Adrenal gland (tissue), 12 donors: Measurements from ENCODE around the gene CCDC142. TPM values are rescaled to one million over a fixed set of nuclear protein-coding genes. Genes with fewer than 3 reads are reported as not detected.

ENCODE experiments used
- DNase-seq, 7 donors: peaks; one replicate each; pipeline ENCODE4 v3.0.0-alpha.2; 2019 to 2020
- H3K27ac ChIP-seq, 5 donors: fragments of 200-600 bp; sonication (generic) in 4 of 5; 1 replicate in 3 of 5; 2 replicates in 2 of 5; pipeline versions ENCODE4 v1.5.1 to v1.8.0; 2016 to 2020; ENCODE audit warnings: mild to moderate bottlenecking in 1 of 5
- H3K27me3 ChIP-seq: fragments of 200-600 bp; 2 replicates; pipeline ENCODE4 v1.8.0; 2021
- H3K36me3 ChIP-seq, 2 donors: fragments of 200-600 bp; replicated peaks in 1 of 2; 1 replicate in 1 of 2; 2 replicates in 1 of 2; pipeline versions ENCODE4 v1.5.1 to v1.8.0; 2018 to 2022
- H3K4me1 ChIP-seq, 2 donors: fragments of 200-600 bp; replicated peaks in 1 of 2; 1 replicate in 1 of 2; 2 replicates in 1 of 2; pipeline versions ENCODE4 v1.5.1 to v1.8.0; 2018 to 2021
- H3K4me3 ChIP-seq, 4 donors: fragments of 200-600 bp; sonication (generic) in 3 of 4; one replicate each; pipeline ENCODE4 v1.5.1; 2016 to 2018
- H3K9me3 ChIP-seq, 3 donors: fragments of 200-600 bp; sonication (generic) in 1 of 3; replicated peaks in 1 of 3; 1 replicate in 2 of 3; 2 replicates in 1 of 3; pipeline versions ENCODE4 v1.5.1 to v1.8.0; 2016 to 2021
- CTCF ChIP-seq, 6 experiments: fragments of 450-650 bp in 4 of 6; fragments of 200-600 bp in 2 of 6; sonication (generic) in 1 of 6; IDR thresholded peaks; 1 replicate in 5 of 6; 2 replicates in 1 of 6; pipeline versions ENCODE4 v1.5.1 to v1.8.0; 2016 to 2021; ENCODE audit warnings: antibody characterized with exemption in 6 of 6, mild to moderate bottlenecking in 2 of 6, moderate library complexity in 1 of 6
- POLR2A ChIP-seq, 2 donors: fragments of 450-650 bp; IDR thresholded peaks; one replicate each; pipeline ENCODE4 v1.6.1; 2017; ENCODE audit warnings: antibody characterized with exemption in 2 of 2, mild to moderate bottlenecking in 2 of 2, moderate library complexity in 1 of 2
- WGBS, 4 donors: extraction: QIAGEN DNeasy Blood & Tissue Kit in 2 of 4; methylation state at CpG; one replicate each; pipeline versions ENCODE4 v1.1.5 to v1.1.7; 2013 to 2017; 5-methylcytosine and 5-hydroxymethylcytosine counted together
- intact Hi-C, 2 donors: fragments of 100-400 bp; cut with DNase I; formaldehyde crosslinking; loops; one replicate each; pipeline versions ENCODE4 v1.14.1 to v1.15.0; 2022 to 2023
- polyA plus RNA-seq, 3 donors: library from polyadenylated mRNA; stranded (reverse); fragments of 200-250 nt in 2 of 3; fragments of 350-450 nt in 1 of 3; fragmentation: Illumina TruSeq in 1 of 3; extraction: RNeasy Lipid Tissue Mini Kit (QIAGEN cat#74804) in 1 of 3; gene quantifications; one replicate each; pipeline ENCODE4 v1.2.3, GENCODE V29; 2013 to 2014
- total RNA-seq, 9 donors: library from RNA; depleted of rRNA in 4 of 9; stranded (reverse); fragments of >200 nt in 4 of 9; fragments of 120-200 nt in 1 of 9; fragmentation: NEBNext Ultra II Directional in 1 of 9; extraction: Animal tissue kit (Norgen Biotek cat#: 25700) in 1 of 9; gene quantifications; one replicate each; pipeline versions ENCODE4 v1.1.0 to v1.2.4, GENCODE V29; 2013 to 2023
- donor health status: healthy with polysubstance abuse.
- donor health status: Bipolar disorder and iron deficiency.
- donor health status: DM: yes; HTN: yes; CAD: no.
- donor health status: DM: no; HTN: no; CAD: no.
- donor health status: DM: no; HTN: no; CAD: no.
- donor health status: DM: yes; HTN: yes; CAD: no.

CCDC142 gene
- total and polyA plus RNA-seq, 12 donors: 3.2 to 46.0 (median 12.3) TPM

- intact Hi-C loops: loop anchor here in 1 of 2 donors (5.0 kb wide), 1 partner anchor 38 kb away; no protein-coding TSS in a partner anchor
- Histone ChIP-seq H3K27me3 (peaks cover 6% of the 10 kb centered on the region), H3K4me1 (peaks cover 9 to 11% of the 10 kb centered on the region in 2 donors), H3K4me3 (no peak overlapping the region), H3K36me3 (peaks cover 0 to 21% of the 10 kb centered on the region in 2 donors), H3K9me3 (no peaks in the 10 kb centered on the region), H3K27ac (no peak overlapping the region)
- TF ChIP-seq POLR2A (IDR thresholded peaks at IDR 0.05) (no peak), CTCF (IDR thresholded peaks at IDR 0.05) (no peak)
- no peak for DNase-seq
- WGBS, 4 donors: 92 to 99% (median 97%) methylated on average over 10 of the region's 10 CpGs
Observed at GRCh38 chr2:74524955-74525716, 42.3 kb upstream of the CCDC142 start.

- no peak overlapping the region for H3K27ac ChIP-seq
- 53 to 83% (median 76%) methylated on average over 3 to 9 of the region's 9 CpGs for WGBS, 4 donors
- H3K9me3 ChIP-seq: no peaks in the 10 kb centered on the region
- peaks cover 0 to 21% of the 10 kb centered on the region in 2 donors for H3K36me3 ChIP-seq
- no peak overlapping the region for H3K4me3 ChIP-seq
- DNase-seq: no peak
- intact Hi-C loops: no loop called here
- TF ChIP-seq CTCF (IDR thresholded peaks at IDR 0.05) (no peak), POLR2A (IDR thresholded peaks at IDR 0.05) (no peak)
- H3K27me3 ChIP-seq: peaks cover 16% of the 10 kb centered on the region
- peaks cover 8 to 10% of the 10 kb centered on the region in 2 donors for H3K4me1 ChIP-seq
Observed at GRCh38 chr2:74524005-74524404, 41.2 kb upstream of the CCDC142 start.

GRCh38 chr2:74522516-74522915 lies 39.7 kb upstream of the CCDC142 start:
- Histone ChIP-seq H3K27ac (no peak overlapping the region), H3K4me1 (no peaks in the 10 kb centered on the region), H3K4me3 (no peak overlapping the region), H3K36me3 (peaks cover 0 to 18% of the 10 kb centered on the region in 2 donors), H3K27me3 (peaks cover 30% of the 10 kb centered on the region), H3K9me3 (no peaks in the 10 kb centered on the region)
- intact Hi-C loops: no loop called here
- 67 to 79% (median 69%) methylated on average over 3 of the region's 3 CpGs for WGBS, 4 donors
- TF ChIP-seq POLR2A (IDR thresholded peaks at IDR 0.05) (no peak), CTCF (IDR thresholded peaks at IDR 0.05) (no peak)
- DNase-seq: no peak

GRCh38 chr2:74516650-74517049 lies 33.9 kb upstream of the CCDC142 start:
- intact Hi-C loops: no loop called here
- peaks cover 0 to 18% of the 10 kb centered on the region in 2 donors for H3K4me1 ChIP-seq
- peaks cover 88% of the 10 kb centered on the region for H3K27me3 ChIP-seq
- TF ChIP-seq CTCF (IDR thresholded peaks at IDR 0.05) (no peak), POLR2A (IDR thresholded peaks at IDR 0.05) (no peak)
- H3K36me3 ChIP-seq: no peaks in the 10 kb centered on the region
- no peak for DNase-seq
- H3K27ac ChIP-seq: no peak overlapping the region
- peak overlapping the region in 1 of 4 donors; percentile 39 for H3K4me3 ChIP-seq
- no peaks in the 10 kb centered on the region for H3K9me3 ChIP-seq
- WGBS, 4 donors: 62 to 74% (median 68%) methylated on average over 12 to 13 of the region's 13 CpGs
